HepG2 (cell line): ENCODE measurements around the gene TRAPPC1. TPM values are rescaled to one million over a fixed set of nuclear protein-coding genes. Genes with fewer than 3 reads are reported as not detected.

Experiments
- ATAC-seq: fragments of 200-7000 bp; cut with Tn5 transposase; 3 replicates; pipeline ENCODE4 v1.9.1; 2020; ENCODE audit warnings: mild to moderate bottlenecking, moderate library complexity
- BruUV-seq: library from RNA; stranded (reverse); fragments of 400-500 nt; replicated peaks from 2 replicates; lab custom pipeline; 2021; lab: Mats Ljungman, UMichigan
- CTCF ChIA-PET: fragments of 300-600 bp; formaldehyde crosslinking; extraction: SDS; loops from one replicate; lab custom pipeline; 2021; ENCODE audit warnings: low total read pairs, inconsistent platforms, low intra/inter-chr PET ratio; lab: Yijun Ruan, JAX
- POLR2A ChIA-PET: fragments of 350-600 bp; sonication (Branson Sonifier 250); formaldehyde crosslinking; loops from one replicate; lab custom pipeline; 2020; ENCODE audit warnings: antibody characterized with exemption, inconsistent platforms; lab: Yijun Ruan, JAX
- DNase-seq: peaks from one replicate; pipeline ENCODE4 v3.0.0-alpha.2; 2015; ENCODE audit warnings: low spot score
- FAIRE-seq: peaks from 3 replicates; lab custom pipeline; 2011; peaks lifted over from hg19 to GRCh38; lab: Jason Lieb, UNC
- H2AFZ ChIP-seq: one replicate; pipeline ENCODE4 v1.6.1; 2011; ENCODE audit warnings: low read length, inconsistent platforms
- H3K27ac ChIP-seq: fragments of 300-600 bp; 3 replicates; pipeline ENCODE4 v1.8.0; 2011; ENCODE audit warnings: mixed run types, mild to moderate bottlenecking, mixed read lengths, low read length, inconsistent platforms; ENCODE audit not compliant: insufficient read depth; ENCODE audit errors: extremely low read length
- H3K27me3 ChIP-seq, 2 experiments: fragments of 200-600 bp in 1 of 2; 2 replicates in 1 of 2; 3 replicates in 1 of 2; pipeline versions ENCODE4 v1.6.0 to v1.8.0; 2011; ENCODE audit warnings: low read length in 2 of 2, mild to moderate bottlenecking in 2 of 2, moderate library complexity in 2 of 2, inconsistent platforms in 1 of 2; ENCODE audit not compliant: insufficient read depth in 2 of 2, control insufficient read depth in 1 of 2
- H3K36me3 ChIP-seq, 2 experiments: fragments of 200-600 bp in 1 of 2; replicated peaks in 1 of 2; 2 replicates in 1 of 2; 3 replicates in 1 of 2; pipeline versions ENCODE4 v1.5.1 to v1.8.0; 2011; ENCODE audit warnings: low read length in 2 of 2, inconsistent platforms in 1 of 2; ENCODE audit not compliant: insufficient read depth in 2 of 2, control insufficient read depth in 1 of 2
- H3K4me1 ChIP-seq: 2 replicates; pipeline ENCODE4 v1.5.1; 2012; ENCODE audit warnings: low read length, inconsistent platforms; ENCODE audit not compliant: insufficient read depth
- H3K4me2 ChIP-seq: 2 replicates; pipeline ENCODE4 v1.6.0; 2011; ENCODE audit warnings: low read depth, low read length, inconsistent platforms
- H3K4me3 ChIP-seq, 3 experiments: fragments of 200-600 bp in 1 of 3; sonication (generic), shearing (Covaris generic) in 1 of 3; replicated peaks in 1 of 3; 2 replicates each; pipeline ENCODE4 v1.5.1; 2011 to 2016; ENCODE audit warnings: low read length in 3 of 3, inconsistent platforms in 2 of 3, low read depth in 2 of 3, mild to moderate bottlenecking in 2 of 3, control low read depth in 1 of 3, mixed read lengths in 1 of 3; ENCODE audit not compliant: insufficient read depth in 1 of 3
- H3K79me2 ChIP-seq: one replicate; pipeline ENCODE4 v1.6.1; 2011; ENCODE audit warnings: low read length, inconsistent platforms; ENCODE audit not compliant: insufficient read depth
- H3K9ac ChIP-seq: 2 replicates; pipeline ENCODE4 v1.6.0; 2011; ENCODE audit warnings: mild to moderate bottlenecking, low read depth, low read length, inconsistent platforms; ENCODE audit not compliant: insufficient read depth
- H3K9me3 ChIP-seq: 2 replicates; pipeline ENCODE4 v1.5.1; 2012; ENCODE audit warnings: mild to moderate bottlenecking, low read length
- H4K20me1 ChIP-seq: 2 replicates; pipeline ENCODE4 v1.6.0; 2011; ENCODE audit warnings: inconsistent platforms, mild to moderate bottlenecking, low read length, moderate library complexity; ENCODE audit not compliant: insufficient read depth
- CBFB ChIP-seq: sonication (generic); formaldehyde crosslinking; IDR thresholded peaks from 2 replicates; pipeline ENCODE4 v1.4.0; 2020; ENCODE audit warnings: missing genetic modification reagents
- FOXA3 ChIP-seq: IDR thresholded peaks from 2 replicates; pipeline ENCODE4 v1.6.1; 2016; ENCODE audit warnings: missing genetic modification reagents, missing compliant biosample characterization
- JUNB ChIP-seq: sonication (generic); formaldehyde crosslinking; IDR thresholded peaks from 2 replicates; pipeline ENCODE4 v1.8.0; 2022; ENCODE audit warnings: missing genetic modification reagents, mild to moderate bottlenecking, borderline replicate concordance
- KMT2A ChIP-seq: sonication (generic); formaldehyde crosslinking; IDR thresholded peaks from 2 replicates; pipeline ENCODE4 v1.4.0; 2020; ENCODE audit warnings: missing genetic modification reagents
- SP5 ChIP-seq: IDR thresholded peaks from 2 replicates; pipeline ENCODE4 v1.6.1; 2016; ENCODE audit warnings: low read depth, borderline replicate concordance
- ZNF414 ChIP-seq: sonication (generic); formaldehyde crosslinking; IDR thresholded peaks from 2 replicates; pipeline ENCODE4 v1.5.0; 2020; ENCODE audit warnings: missing genetic modification reagents
- ZNF788 ChIP-seq: sonication (generic); formaldehyde crosslinking; IDR thresholded peaks from 2 replicates; pipeline ENCODE4 v1.5.0; 2020; ENCODE audit warnings: mild to moderate bottlenecking, missing genetic modification reagents, borderline replicate concordance
- ZNF839 ChIP-seq: sonication (generic); formaldehyde crosslinking; IDR thresholded peaks from 2 replicates; pipeline ENCODE4 v1.4.0; 2020; ENCODE audit warnings: missing genetic modification reagents, mild to moderate bottlenecking, borderline replicate concordance
- WGBS: methylation state at CpG from one replicate; pipeline ENCODE4 v1.1.6; 2017; ENCODE audit warnings: low lambda C conversion rate; 5-methylcytosine and 5-hydroxymethylcytosine counted together
- in situ Hi-C: cut with HindIII; loops from 2 replicates; pipeline ENCODE4 v1.10.0; 2017; ENCODE audit warnings: low pct_unique_long_range_greater_than_20kb; ENCODE audit not compliant: extremely low pct_ligation_motif_present
- intact Hi-C: fragments of 100-400 bp; cut with micrococcal nuclease; formaldehyde crosslinking; loops from one replicate; pipeline ENCODE4 v1.10.0; 2022; ENCODE audit not compliant: unreplicated experiment
- polyA plus RNA-seq, 8 experiments: library from polyadenylated mRNA; depleted of rRNA in 3 of 8; stranded (reverse) in 7 of 8; unstranded in 1 of 8; fragments of >200 nt; fragmentation: Illumina TruSeq in 4 of 8; extraction: Trizol in 4 of 8; gene quantifications; 2 replicates each; pipeline versions ENCODE4 v1.2.1 to v1.2.3, GENCODE V29; 2011 to 2016; ENCODE audit warnings: low read depth in 4 of 8, missing spikeins in 1 of 8, mixed read lengths in 1 of 8; ENCODE audit not compliant: insufficient read depth in 1 of 8
- total RNA-seq, 5 experiments: library from RNA; depleted of rRNA; stranded (reverse); fragments of >200 nt; fragmentation: Illumina TruSeq; extraction: Trizol; gene quantifications; 2 replicates each; pipeline ENCODE4 v1.2.3, GENCODE V29; 2016; ENCODE audit warnings: low read depth in 1 of 5
- TF ChIP-seq, protein P1 (sequence below): sonication (generic); formaldehyde crosslinking; IDR thresholded peaks from 2 replicates; pipeline ENCODE4; 2020; ENCODE audit warnings: missing genetic modification reagents, mild to moderate bottlenecking, borderline replicate concordance
- TF ChIP-seq, protein P2 (sequence below): sonication (generic); formaldehyde crosslinking; IDR thresholded peaks from 2 replicates; pipeline ENCODE4 v1.4.0; 2020; ENCODE audit warnings: mild to moderate bottlenecking, missing genetic modification reagents

Gene TRAPPC1
- total and polyA plus RNA-seq, 2 of the 13 experiments (the other 11 are each of a cell fraction or from before 2014, with no cell fraction given) = 28.1 to 44.9 TPM

DNA sequence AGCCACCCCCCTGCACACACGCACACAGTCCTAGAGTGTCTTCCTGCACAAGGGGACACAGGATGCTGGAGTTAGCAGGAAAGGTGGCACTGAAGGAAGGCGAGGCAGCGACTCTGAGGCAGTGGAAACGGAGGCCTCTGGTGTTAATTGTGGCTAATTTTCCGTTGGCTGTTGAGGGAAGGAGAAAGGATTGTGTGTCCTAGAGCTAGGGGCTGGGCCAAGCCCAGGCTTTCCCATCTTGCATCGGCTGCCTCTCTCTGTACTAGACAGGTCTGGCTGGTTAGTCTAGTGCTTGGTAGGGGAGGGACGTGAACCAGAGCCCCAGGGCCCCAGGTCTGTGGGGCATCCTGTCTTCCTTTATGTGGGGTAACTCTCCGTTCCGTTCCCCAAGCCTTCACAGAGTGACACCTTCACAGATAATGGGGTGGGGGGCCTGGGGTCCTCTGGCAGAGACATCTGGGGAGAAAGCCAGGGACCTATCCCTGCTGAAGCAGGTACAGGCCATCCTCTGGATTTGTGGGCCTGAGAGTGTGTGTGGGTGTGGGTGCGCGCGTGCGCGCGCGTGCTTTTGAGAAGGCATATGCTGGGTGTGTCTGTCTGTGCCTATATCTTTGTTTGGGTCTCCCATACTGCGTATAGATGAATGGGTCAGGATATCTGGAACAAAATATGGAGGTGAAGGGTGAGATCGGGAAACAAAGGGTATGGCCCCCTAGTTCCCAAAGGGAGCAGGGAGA lies 43.4 kb downstream of the TRAPPC1 start, which contains the start of gene CHD3:
TSS of gene CHD3 (plus strand) at position 606 of the 737 bp plus-strand sequence. CDS start 212 bp downstream, outside the sequence.
- DNase-seq (no peak), FAIRE-seq (no peak), ATAC-seq (peak; percentile 45)
- peak within 1 kb of the TSS; percentile 45 to 76 (median 68) for H3K4me3 ChIP-seq
- in situ Hi-C loops = no loop called here
- peak within 1 kb of the TSS; percentile 69 for H3K27ac ChIP-seq
- ChIA-PET POLR2A (interaction anchor here (1.3 to 1.5 kb wide), 3 partner anchors 26 to 52 kb away, joined by 3 to 4 read pairs (median 3); partner anchors contain the start of gene NAA38), CTCF (interaction anchor here (1.9 kb wide), 1 partner anchor 26 kb away, joined by 5 read pairs; no protein-coding TSS in a partner anchor)
- peaks cover 0 to 17% of the 10 kb centered on the region in 2 experiments; a peak in 2 of 5 replicates for H3K27me3 ChIP-seq
- peaks cover 38% of the 10 kb centered on the region for H3K4me1 ChIP-seq
- no peaks in the 10 kb centered on the region for H3K9me3 ChIP-seq
- no peaks in the 10 kb centered on the region for H4K20me1 ChIP-seq
- no peaks in the 10 kb centered on the region for H3K79me2 ChIP-seq
- H3K36me3 ChIP-seq = no peaks in the 10 kb centered on the region
- WGBS = 50% methylated on average over 16 of the region's 18 CpGs
- intact Hi-C loops = no loop called here
- peak within 1 kb of the TSS; percentile 92 for H3K4me2 ChIP-seq
- BruUV-seq = no TSS peak
- H2AFZ ChIP-seq = peak within 1 kb of the TSS; percentile 48
- peak within 1 kb of the TSS; percentile 63 for H3K9ac ChIP-seq
- TF ChIP-seq CBFB (CRISPR knock-in tag) (0 out of 2 replicates have a peak, but pooled peaks have one; percentile 5), ZNF788 (peak; percentile 9; the same call in 1 of the 2 replicates), JUNB (CRISPR knock-in tag) (0 out of 2 replicates have a peak, but pooled peaks have one; percentile 37), ZNF839 (0 out of 2 replicates have a peak, but pooled peaks have one; percentile 58), SP5 (peak; percentile 6; the same call in 1 of the 2 replicates), KMT2A (CRISPR knock-in tag) (no peak), FOXA3 (CRISPR knock-in tag) (peak; percentile 2; the same call in 1 of the 2 replicates), ZNF414 (CRISPR knock-in tag) (no peak)
- TF ChIP-seq, protein P1, sequence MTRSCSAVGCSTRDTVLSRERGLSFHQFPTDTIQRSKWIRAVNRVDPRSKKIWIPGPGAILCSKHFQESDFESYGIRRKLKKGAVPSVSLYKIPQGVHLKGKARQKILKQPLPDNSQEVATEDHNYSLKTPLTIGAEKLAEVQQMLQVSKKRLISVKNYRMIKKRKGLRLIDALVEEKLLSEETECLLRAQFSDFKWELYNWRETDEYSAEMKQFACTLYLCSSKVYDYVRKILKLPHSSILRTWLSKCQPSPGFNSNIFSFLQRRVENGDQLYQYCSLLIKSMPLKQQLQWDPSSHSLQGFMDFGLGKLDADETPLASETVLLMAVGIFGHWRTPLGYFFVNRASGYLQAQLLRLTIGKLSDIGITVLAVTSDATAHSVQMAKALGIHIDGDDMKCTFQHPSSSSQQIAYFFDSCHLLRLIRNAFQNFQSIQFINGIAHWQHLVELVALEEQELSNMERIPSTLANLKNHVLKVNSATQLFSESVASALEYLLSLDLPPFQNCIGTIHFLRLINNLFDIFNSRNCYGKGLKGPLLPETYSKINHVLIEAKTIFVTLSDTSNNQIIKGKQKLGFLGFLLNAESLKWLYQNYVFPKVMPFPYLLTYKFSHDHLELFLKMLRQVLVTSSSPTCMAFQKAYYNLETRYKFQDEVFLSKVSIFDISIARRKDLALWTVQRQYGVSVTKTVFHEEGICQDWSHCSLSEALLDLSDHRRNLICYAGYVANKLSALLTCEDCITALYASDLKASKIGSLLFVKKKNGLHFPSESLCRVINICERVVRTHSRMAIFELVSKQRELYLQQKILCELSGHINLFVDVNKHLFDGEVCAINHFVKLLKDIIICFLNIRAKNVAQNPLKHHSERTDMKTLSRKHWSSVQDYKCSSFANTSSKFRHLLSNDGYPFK = peak; percentile 55; the same call in 1 of the 2 replicates
- TF ChIP-seq, protein P2, sequence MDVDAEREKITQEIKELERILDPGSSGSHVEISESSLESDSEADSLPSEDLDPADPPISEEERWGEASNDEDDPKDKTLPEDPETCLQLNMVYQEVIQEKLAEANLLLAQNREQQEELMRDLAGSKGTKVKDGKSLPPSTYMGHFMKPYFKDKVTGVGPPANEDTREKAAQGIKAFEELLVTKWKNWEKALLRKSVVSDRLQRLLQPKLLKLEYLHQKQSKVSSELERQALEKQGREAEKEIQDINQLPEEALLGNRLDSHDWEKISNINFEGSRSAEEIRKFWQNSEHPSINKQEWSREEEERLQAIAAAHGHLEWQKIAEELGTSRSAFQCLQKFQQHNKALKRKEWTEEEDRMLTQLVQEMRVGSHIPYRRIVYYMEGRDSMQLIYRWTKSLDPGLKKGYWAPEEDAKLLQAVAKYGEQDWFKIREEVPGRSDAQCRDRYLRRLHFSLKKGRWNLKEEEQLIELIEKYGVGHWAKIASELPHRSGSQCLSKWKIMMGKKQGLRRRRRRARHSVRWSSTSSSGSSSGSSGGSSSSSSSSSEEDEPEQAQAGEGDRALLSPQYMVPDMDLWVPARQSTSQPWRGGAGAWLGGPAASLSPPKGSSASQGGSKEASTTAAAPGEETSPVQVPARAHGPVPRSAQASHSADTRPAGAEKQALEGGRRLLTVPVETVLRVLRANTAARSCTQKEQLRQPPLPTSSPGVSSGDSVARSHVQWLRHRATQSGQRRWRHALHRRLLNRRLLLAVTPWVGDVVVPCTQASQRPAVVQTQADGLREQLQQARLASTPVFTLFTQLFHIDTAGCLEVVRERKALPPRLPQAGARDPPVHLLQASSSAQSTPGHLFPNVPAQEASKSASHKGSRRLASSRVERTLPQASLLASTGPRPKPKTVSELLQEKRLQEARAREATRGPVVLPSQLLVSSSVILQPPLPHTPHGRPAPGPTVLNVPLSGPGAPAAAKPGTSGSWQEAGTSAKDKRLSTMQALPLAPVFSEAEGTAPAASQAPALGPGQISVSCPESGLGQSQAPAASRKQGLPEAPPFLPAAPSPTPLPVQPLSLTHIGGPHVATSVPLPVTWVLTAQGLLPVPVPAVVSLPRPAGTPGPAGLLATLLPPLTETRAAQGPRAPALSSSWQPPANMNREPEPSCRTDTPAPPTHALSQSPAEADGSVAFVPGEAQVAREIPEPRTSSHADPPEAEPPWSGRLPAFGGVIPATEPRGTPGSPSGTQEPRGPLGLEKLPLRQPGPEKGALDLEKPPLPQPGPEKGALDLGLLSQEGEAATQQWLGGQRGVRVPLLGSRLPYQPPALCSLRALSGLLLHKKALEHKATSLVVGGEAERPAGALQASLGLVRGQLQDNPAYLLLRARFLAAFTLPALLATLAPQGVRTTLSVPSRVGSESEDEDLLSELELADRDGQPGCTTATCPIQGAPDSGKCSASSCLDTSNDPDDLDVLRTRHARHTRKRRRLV (CRISPR knock-in tag) = 0 out of 2 replicates have a peak, but pooled peaks have one; percentile 6
